Femur (tissue), 1 donor: ENCODE results near the gene OR51E2.
"Not testable (repeated sequence)": the region's sequence is repeated elsewhere in the genome, so short reads cannot be mapped to it uniquely, and the experiment has no call there.

ENCODE experiments used
- DNase-seq: peaks from one replicate; pipeline ENCODE4 v3.0.0-alpha.2; 2017

The OR51E2 gene, protein sequence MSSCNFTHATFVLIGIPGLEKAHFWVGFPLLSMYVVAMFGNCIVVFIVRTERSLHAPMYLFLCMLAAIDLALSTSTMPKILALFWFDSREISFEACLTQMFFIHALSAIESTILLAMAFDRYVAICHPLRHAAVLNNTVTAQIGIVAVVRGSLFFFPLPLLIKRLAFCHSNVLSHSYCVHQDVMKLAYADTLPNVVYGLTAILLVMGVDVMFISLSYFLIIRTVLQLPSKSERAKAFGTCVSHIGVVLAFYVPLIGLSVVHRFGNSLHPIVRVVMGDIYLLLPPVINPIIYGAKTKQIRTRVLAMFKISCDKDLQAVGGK

DNA sequence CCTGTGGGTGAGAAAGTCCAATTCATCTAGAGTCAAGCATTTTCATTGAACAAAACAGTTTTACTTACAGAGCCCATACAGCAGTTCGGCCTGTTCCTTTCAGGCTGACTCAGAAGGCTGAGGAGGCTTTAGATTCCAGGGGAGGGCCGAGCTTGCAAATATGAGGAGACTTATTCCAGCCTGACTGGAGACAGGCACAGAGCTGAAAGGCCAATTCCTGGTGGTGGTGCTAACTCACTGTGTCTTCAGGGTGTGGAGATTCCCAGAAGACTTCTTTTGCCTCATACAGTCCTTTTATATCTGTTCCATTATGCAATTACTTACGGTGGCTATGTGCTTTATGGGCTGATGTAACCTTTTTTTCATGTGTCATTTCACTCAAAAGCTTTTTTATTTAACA is at the start of gene OR51E2:
Gene OR51E2, minus strand, starts transcription at position 269 of the 400 bp plus-strand sequence. CDS start 15,142 bp downstream, outside the sequence.
- no peak for DNase-seq

DNA sequence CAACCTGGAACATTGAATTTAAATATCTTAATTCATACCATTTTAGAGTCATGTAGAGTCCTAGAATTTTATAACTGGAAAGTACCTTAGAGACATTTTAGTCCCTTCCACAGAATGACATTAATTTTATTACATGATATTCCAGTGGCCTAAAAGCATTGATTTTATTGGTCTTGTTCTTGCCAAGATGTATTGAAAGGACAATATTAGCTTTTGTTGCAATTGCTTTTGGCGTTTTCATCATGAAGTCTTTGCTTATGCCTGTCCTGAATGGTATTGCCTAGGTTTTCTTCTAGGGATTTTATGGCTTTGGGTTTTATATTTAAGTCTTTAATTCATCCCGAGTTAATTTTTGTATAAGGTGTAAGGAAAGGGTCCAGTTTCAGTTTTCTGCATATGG is 43.1 kb upstream of the OR51E2 start:
- no peak for DNase-seq

DNA sequence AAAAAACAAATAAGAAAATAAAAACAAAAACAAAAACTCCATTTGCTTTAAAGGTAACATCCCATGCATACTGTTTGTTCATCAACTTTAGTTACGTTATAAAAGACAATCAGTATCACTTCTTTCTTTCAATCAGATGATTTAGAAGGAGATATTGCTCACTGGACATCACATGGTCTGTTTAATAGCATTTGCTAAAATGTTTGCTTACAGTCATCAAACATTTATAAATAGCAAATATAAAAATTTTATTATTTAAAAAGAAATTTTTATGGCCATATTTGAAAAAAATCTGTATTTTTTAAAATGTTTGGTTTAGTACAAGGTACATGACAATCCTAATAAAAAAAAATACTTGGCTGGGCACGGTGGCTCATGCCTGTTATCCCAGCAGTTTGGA is 29.5 kb upstream of the OR51E2 start:
- no peak for DNase-seq

DNA sequence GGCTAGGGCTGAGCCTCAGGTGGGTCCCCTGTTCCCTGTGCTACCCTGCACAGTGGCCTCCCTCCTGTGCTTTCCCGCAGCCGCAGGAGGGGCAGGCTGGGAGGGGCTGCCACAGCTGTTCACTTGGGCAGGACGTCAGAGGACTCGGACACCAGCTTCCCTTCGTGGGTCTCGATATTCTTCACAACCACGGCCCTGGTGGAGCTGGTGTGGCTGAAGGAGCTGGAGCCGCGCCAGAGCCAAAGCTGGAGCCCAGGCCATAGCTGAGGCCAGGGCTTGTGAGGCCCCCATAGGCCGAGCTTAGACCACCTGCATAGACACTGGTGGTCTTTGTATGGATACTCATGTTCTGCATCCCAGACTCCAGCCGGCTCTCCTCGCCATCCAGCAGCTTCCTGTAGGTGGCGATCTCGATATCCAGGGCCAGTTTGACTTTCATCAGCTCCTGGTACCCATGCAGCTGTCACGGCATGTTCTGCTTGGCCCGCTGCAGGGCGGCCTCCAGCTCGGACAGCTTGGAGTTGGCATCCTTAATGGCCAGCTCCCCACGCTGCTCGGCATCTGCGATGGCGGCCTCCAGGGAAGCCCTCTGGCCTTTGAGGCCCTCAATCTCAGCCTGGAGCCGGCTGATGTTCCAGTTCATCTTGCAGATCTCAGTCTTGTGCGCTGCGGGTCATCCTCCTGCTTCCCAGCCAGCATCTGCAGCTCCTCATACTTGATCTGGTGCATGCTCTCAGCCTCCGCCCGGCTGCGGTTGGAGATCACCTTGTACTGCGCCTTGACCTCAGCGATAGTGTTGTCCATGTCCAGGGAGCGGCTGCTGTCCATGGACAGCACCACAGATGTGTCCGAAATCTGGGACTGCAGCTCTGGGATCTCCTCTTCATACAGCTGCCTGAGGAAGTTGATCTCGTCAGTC is 25.2 kb upstream of the OR51E2 start:
- not testable (repeated sequence) for DNase-seq

DNA sequence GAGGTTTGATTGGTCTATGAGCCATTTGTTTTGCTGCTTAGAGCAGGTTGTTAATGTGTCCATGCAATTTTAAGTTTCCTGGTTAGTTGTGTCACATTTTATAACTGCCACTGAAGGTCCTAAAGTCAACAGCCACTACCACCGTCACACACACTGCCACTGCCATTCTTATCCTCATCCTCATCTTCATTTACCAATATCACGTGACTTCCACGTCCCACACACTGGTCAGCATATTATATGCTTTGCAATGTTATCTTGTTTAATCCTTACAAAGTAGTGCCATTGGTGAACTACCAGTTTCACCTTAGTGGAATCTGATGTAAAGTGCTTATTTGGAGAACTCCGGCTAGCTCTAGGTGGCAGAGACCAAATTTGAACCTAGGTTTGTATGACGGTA is 16.6 kb upstream of the OR51E2 start:
- no peak for DNase-seq

DNA sequence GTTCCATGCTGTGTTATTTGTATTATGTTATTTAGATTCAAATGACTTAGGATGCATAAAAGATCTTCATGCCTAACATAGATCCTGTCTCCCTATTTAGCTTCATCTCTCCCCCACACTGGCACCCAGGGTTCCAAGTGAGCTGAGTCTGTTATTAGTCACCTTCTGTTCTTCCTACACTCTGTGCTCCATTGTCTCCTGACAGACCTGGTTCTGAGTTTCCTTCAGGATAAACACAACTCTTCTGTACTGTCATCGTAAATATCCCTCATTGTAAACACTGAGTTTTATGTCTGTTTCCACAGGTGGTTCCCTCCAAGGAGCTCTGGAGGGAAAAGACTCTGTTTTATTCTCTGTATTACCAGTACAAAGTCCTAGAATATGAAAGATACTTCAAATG is 15.6 kb upstream of the OR51E2 start:
- no peak for DNase-seq

DNA sequence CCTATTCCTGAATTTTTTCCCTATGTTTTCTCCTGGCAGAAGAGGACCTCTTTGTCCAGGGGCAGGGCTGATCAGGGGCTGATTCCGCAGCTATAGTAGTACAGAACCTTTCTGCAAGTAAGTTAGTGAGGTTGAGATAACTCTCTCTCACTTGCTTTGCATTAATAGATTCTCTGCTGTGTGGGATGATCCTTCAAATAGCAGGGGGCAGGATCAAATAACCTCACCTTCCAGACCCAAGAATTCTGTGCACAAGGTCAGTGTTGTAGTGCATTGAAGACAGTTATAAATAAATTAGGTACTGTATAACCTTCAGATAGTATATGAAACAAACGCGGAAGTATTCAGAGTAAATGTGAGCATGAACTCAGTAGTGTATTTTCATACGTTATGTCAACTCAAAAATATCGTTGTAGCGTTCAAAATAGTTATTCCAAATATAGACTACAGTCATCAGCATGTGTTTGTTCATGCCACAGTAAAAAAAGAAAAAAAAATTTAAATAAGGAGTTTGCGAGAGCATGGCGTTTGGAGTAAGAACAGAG is 7.2 kb upstream of the OR51E2 start:
- DNase-seq, result no peak

DNA sequence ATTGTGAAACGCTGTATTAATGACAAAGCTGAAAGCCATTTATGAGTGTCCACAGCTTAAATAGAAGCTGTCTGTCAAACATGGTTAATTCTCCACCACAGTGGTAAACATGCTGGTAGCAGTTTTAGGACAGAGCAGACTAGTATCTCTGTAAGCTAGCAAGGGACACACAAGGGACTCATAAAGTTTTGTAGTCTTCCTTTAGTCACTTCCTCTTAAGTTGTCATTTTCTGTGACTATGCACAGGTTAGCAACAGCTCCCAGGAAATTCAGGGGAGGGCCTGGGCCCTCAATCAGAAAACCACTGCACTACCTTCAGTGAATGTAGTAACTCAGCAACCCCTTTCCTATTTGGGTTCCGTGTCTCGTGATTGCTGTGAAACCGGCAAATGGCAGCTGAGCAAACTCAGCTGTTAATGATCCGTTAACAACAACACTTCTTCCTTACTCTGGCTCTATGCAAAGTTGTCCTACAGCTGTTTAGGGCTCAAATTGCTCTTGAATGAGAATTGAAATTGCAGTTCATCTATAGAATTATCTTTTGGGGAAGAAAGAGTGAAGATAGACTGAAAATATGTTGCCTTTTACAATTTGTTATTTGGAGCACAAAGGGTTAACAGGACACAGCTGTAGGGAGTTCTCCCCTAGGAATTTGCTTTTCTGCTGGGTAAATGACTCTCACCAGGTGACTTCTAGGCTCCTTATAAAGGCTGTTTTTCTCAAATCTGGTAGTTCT is 6.6 kb upstream of the OR51E2 start, which contains the start of gene MMP26:
Gene MMP26, plus strand, starts transcription at position 731 of the 736 bp plus-strand sequence.
- DNase-seq, result no peak

DNA sequence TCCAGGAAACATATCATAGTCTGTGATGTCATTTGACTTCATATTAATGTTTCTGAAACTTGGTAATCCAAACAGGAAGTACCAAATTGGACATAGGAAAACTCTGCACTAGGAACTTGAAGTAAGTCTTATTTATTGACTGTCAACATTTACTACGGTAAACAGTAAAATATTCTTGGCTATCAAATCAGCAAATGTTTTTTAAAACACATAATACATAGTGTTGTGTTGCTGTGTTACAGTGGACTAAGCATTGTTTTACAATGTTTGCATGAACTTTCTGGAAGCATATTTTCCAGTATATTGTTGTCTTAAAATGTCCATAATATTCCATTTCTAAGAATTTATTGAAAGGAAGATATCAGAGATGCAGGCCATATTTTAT is 2.8 kb upstream of the OR51E2 start:
- no peak for DNase-seq

DNA sequence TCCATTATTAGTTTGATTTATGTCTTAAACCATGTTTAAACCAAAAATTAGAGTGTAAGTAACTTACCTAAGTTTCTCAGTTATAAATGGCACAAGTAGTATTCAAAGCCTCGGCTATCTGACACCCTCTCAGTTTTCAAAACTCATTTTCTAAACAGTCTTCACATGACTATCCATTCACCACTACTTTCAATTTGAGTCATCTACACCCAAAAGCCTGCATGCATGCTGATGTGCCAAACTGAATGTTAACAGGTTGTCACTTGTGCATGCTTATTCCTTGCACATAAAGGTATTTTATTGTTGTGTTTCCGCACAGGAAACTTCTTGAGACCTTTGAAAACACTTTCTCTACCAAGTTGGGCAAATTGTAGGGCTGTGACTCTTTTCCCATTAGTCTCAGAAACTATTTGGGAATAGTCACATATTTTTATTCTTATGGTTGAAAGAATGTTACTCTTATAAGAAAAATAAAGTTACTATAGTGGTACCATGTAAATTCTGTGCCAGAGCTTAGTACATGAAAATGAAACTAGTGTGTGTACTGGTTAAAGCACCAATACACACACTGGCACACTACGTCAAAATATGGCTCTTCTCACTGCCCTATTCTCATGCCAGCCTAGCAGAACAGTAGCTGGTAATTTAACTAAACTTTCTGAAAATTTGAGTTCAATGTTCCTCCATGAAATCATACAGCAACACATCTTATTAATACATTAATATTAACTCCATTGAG is 2.2 kb upstream of the OR51E2 start:
- no peak for DNase-seq

DNA sequence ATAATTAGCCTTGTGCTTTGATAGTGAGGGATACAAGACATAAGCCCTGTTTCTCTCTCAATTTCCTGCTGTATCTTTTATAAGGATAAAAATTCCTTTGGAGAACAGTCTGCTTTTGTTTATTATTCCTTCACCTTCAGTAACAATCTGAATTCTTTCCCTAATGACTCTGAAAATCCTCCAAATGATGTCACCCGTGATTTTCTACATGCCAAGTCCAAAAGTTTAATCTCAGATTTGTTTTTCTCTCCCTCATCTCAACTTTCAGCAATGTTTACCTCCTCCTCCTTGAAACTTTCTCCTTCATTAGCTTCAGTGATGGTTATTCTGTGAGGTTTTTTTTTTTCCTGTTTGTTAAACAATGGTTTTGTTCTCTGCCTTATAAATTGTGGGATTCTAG is 2.2 kb downstream of the OR51E2 start:
- DNase-seq, result no peak

DNA sequence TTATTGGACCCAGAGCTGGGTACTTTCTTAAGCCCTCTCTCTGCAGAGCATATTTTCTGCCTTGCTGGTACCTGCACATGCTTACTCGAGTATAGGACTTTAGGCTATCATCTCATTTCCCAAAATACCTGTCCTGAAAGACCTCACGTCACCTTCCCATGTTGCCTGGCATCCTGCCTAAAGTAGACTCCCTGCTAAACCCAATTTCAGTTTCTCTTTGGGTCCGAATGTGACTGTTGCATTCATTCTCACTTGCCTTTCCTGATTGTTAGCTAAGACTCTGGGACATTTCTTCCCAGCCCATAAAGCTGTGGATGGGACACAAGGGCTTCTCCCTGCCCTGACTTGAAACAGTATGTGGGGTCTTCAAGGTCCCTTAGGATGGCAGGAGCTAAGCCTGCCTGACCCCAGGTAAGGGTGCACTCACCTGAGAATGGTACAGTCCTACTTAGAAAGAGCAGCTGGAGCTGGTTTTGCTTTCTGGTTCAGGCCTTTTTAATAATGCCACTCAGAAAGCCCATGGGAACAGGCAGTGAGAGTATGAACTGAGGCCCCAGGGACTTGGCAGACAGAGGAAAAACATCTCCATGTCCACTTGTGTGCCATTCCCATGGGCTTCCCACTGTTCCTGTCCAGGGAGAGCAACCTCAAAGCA is 12.9 kb downstream of the OR51E2 start:
- DNase-seq, result no peak

DNA sequence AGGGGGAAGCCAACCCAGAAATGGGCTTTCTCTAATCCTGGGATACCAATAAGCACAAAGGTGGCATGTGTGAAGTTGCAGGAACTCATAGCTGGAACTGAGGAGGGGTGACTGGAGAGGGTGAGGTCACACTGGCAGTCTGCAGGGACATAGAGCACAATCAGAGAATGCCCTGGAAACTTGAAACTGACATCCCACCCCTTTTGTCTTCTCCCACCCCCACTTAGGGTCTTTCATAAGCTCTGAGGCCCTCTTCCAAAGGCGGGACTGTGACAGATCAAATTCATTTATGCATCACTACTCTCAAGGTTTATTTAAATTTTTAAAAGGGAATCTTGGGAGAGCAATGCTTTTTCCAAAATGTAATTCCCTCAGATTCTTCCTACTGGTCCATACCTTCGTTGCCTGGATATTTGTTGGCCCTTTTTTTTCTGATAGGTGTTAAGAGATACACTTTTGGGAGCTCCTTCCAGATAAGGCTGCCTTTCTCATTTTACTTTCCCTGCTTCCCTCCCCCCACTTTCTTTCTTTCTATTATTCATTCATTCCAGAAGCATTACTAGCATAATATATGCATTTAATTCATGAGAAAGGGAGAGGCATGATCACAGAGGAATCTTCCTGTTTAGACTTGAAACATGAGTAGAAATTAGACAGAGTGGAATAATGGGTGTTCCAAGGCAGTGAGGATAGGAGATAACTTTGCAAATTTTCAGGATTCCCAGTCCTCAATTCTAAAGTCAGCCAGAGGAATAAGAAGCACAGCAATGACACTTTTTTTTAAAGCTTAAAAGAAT is 14.8 kb downstream of the OR51E2 start:
- no peak for DNase-seq

DNA sequence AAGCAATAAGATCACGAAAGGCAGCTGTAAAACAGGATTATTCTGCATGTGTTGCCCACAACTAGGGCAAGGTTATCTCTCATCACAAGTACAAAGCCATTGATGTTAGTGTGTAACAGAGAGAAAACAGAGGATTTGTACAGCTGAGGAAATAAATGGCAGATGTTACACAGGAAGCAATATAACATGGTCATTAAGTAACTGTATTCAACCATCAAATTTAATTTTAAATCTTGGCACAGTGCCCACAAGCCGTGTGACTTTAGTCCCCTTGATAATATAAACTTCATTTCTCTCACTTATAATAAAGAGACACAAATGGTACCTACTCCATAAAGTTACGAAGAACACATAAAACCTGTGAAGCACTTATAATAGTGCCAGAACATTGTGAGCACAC is 17.3 kb downstream of the OR51E2 start:
- DNase-seq, result no peak

DNA sequence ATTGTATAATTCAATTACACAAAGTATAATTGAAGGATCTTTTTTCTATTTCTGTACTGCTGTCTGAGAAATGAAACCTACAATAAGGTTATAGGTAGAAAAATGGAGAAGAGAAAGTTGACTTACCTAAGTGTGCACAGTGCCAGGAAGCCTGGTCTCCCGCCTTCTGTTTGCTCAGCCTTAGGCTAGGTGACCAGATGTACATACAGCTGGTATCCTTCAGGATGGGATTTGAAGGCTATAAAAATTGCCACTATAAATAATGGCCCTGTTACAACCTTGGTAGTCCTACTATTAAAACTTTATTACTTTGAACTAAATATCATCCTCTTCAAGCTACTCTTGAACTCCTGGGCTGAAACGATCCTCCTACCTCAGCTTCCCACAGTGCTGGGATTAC is 19.7 kb downstream of the OR51E2 start:
- no peak for DNase-seq

DNA sequence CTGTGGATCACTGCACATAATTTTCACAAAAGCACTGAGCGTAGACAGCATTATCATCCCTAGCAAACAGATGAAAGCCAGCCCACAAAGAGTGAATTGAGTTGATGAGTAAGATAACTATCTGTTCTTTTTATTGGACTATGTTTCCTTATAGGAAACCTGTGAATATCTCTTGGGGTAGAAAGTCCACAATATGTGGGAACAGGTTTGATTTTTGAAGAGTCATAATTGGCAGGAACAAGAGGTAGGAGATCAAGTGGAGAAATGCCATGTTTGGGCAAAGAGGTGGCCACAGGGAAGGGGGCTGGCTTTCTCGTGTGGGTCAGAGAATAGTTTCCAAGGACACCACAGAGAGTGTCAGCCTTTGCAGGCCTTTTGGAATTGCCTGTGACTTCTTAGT is 23.9 kb downstream of the OR51E2 start:
- no peak for DNase-seq

DNA sequence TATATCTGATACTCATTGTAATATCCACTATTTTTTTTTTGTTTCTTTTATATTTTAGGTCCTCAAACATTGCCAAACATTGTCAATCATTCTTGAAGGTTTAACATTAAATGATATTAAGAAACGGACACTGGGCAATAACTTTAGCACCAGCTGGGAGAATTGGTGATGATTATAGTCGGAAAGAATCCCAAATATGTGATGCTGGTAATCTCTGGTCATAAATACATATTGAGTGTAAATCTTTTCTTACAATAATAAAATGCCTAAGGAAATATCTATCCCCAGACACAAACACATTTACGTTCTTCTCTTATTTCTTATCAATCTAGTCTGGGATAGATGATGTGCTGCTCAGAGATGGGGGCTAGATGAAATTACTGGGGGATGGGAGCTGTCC is 25.2 kb downstream of the OR51E2 start:
- DNase-seq, result no peak

DNA sequence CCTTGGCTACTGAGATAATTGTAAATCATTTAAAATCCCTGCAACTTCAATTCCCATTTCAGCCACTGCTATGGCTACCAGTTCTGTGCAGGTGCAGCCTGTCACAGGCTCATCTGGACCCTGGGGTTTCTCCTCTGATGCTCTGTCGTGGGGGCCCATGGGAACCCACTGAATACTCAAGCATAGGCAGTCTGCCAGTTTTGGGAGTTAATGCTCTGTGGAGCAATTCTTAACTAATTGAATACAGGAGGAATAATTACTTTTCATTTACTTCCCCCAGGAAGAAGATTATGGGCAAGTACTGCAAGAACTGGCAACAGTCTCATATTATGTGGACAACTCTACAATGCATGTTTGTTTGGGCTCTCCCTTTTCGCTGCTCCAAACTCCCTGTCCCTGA is 25.9 kb downstream of the OR51E2 start:
- DNase-seq, result no peak

DNA sequence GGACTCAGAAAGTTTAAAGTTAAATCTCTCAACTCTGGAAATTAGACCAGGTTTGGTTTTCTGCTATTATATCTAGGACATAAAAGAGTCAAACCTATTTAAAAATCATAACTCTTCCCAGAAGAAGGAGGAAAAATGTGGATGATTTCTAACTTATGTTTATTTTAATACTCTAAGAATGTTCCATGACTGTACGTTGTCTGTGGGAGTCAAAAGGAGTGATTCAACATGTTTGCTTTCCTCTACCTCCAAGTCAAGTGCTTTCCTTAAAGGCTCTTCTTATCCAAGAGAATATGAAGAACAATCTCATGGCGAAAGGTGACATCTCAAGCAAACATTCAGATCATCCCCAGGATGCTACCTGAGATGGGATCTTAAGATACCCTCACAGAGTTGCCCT is 32.2 kb downstream of the OR51E2 start:
- DNase-seq, result no peak

DNA sequence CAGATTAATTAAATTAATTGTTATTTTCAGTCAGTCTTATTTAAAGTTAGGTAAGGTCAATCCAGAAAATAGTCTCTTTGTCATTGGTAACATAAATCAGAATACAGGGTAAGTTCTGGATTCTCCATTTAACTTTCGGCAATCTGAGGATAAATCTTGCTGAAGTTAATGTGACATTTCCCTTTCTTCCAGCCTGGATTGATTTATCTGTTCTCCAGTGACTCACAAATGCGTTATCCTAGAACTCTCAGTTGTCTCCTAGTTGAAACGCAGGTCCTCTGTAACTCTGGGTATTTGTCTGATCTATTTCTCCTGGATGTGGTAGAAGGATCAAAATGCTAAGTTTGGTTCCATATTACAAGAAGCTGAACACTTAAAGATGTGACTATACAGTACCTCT is 32.9 kb downstream of the OR51E2 start:
- DNase-seq, result no peak

DNA sequence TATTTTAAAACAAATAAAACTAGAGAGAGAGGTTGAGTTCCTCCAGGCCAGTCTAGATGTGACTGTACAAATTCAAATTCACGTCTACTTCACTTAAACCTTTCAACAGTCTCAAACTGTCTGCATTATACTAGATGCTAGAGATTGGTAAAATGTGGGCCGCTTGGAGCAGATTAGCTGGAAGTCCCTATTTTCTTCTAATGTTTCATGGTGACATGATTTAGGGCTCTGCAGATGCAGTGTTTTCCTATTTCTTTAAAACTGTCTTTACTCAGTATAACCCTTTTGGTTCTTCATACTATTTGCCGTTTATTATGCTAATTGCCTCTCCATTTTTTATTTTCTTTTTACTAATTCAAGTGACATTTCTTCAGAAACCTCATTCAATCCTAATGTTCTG is 33.5 kb downstream of the OR51E2 start:
- DNase-seq, result no peak
